HEK293 (cell line): ENCODE measurements around the gene PVRIG.

Experiments
- CTCF ChIA-PET: fragments of 350-600 bp; formaldehyde crosslinking; extraction: SDS; loops from one replicate; lab custom pipeline; 2021; ENCODE audit warnings: antibody characterized with exemption; lab: Yijun Ruan, JAX
- POLR2A ChIA-PET: fragments of 300-600 bp; formaldehyde crosslinking; extraction: SDS; loops from one replicate; lab custom pipeline; 2020; ENCODE audit warnings: antibody characterized with exemption, inconsistent platforms; lab: Yijun Ruan, JAX
- H3K27ac ChIP-seq: fragments of 200-500 bp; sonication (Bioruptor generic); 2 replicates; pipeline ENCODE4 v1.5.1; 2014; ENCODE audit warnings: low read depth, low read length, control low read depth, inconsistent platforms; ENCODE audit errors: extremely low read depth
- H3K36me3 ChIP-seq, 2 experiments: fragments of 200-500 bp in 1 of 2; sonication (Bioruptor generic) in 1 of 2; 1 replicate in 1 of 2; 2 replicates in 1 of 2; pipeline ENCODE4 v1.5.1; 2014 to 2017; ENCODE audit warnings: inconsistent platforms in 2 of 2, low read length in 2 of 2; ENCODE audit not compliant: control insufficient read depth in 2 of 2, insufficient read depth in 1 of 2
- H3K4me1 ChIP-seq: fragments of 200-500 bp; sonication (Bioruptor generic); 2 replicates; pipeline ENCODE4 v1.5.1; 2014; ENCODE audit warnings: mild to moderate bottlenecking, low read length, inconsistent platforms; ENCODE audit not compliant: control insufficient read depth, insufficient read depth
- H3K4me3 ChIP-seq: 2 replicates; pipeline ENCODE4 v1.5.1; 2011; ENCODE audit warnings: low read depth, mild to moderate bottlenecking, control low read depth, low read length, moderate library complexity
- H3K9me3 ChIP-seq: fragments of 200-500 bp; sonication (Bioruptor generic); 2 replicates; pipeline ENCODE4 v1.5.1; 2014; ENCODE audit warnings: low read depth, low read length, inconsistent platforms; ENCODE audit not compliant: control insufficient read depth, insufficient read depth
- KLF7 ChIP-seq: fragments of 450-650 bp; formaldehyde crosslinking; IDR thresholded peaks from 2 replicates; pipeline ENCODE4 v1.5.1; 2016; ENCODE audit warnings: missing biosample characterization, missing genetic modification characterization, borderline replicate concordance
- OSR2 ChIP-seq: fragments of 450-650 bp; formaldehyde crosslinking; IDR thresholded peaks from 2 replicates; pipeline ENCODE4 v1.5.1; 2016; ENCODE audit warnings: missing biosample characterization, missing genetic modification characterization
- OVOL3 ChIP-seq: fragments of 450-650 bp; formaldehyde crosslinking; IDR thresholded peaks from 2 replicates; pipeline ENCODE4 v1.5.1; 2016; ENCODE audit warnings: missing biosample characterization, missing genetic modification characterization
- REPIN1 ChIP-seq: fragments of 450-650 bp; formaldehyde crosslinking; IDR thresholded peaks from 2 replicates; pipeline ENCODE4 v1.5.1; 2017; ENCODE audit warnings: missing biosample characterization, missing genetic modification characterization, low read depth
- ZNF184 ChIP-seq: fragments of 450-650 bp; IDR thresholded peaks from 2 replicates; pipeline ENCODE4 v1.5.1; 2018; ENCODE audit warnings: missing biosample characterization, mild to moderate bottlenecking, missing genetic modification characterization
- ZNF311 ChIP-seq: fragments of 450-650 bp; formaldehyde crosslinking; IDR thresholded peaks from 2 replicates; pipeline ENCODE4 v1.5.1; 2017; ENCODE audit warnings: missing biosample characterization, missing genetic modification characterization, borderline replicate concordance
- ZNF514 ChIP-seq: fragments of 450-650 bp; formaldehyde crosslinking; IDR thresholded peaks from 2 replicates; pipeline ENCODE4 v1.5.1; 2016; ENCODE audit warnings: missing biosample characterization, missing genetic modification characterization
- ZNF626 ChIP-seq: fragments of 450-650 bp; sonication (Bioruptor Pico); formaldehyde crosslinking; IDR thresholded peaks from 2 replicates; pipeline ENCODE4 v1.5.1; 2018; ENCODE audit warnings: missing biosample characterization, missing genetic modification characterization, inconsistent platforms
- ZNF664 ChIP-seq: fragments of 450-650 bp; formaldehyde crosslinking; IDR thresholded peaks from 2 replicates; pipeline ENCODE4 v1.5.1; 2016; ENCODE audit warnings: missing biosample characterization, missing genetic modification characterization
- ZNF747 ChIP-seq: fragments of 450-650 bp; formaldehyde crosslinking; IDR thresholded peaks from 2 replicates; pipeline ENCODE4 v1.5.1; 2016; ENCODE audit warnings: missing biosample characterization, missing genetic modification characterization
- ZNF768 ChIP-seq: fragments of 450-650 bp; formaldehyde crosslinking; IDR thresholded peaks from 2 replicates; pipeline ENCODE4 v1.5.1; 2018; ENCODE audit warnings: missing biosample characterization, mild to moderate bottlenecking, missing genetic modification characterization
- ZNF776 ChIP-seq: fragments of 450-650 bp; formaldehyde crosslinking; IDR thresholded peaks from 2 replicates; pipeline ENCODE4 v1.5.0; 2017; ENCODE audit warnings: missing biosample characterization, missing genetic modification characterization, borderline replicate concordance
- TF ChIP-seq, protein P1 (sequence below): fragments of 450-650 bp; formaldehyde crosslinking; IDR thresholded peaks from 2 replicates; pipeline ENCODE4 v1.5.1; 2016; ENCODE audit warnings: missing biosample characterization, missing genetic modification characterization
- TF ChIP-seq, protein P2 (sequence below): fragments of 450-650 bp; formaldehyde crosslinking; IDR thresholded peaks from 2 replicates; pipeline ENCODE4 v1.5.1; 2017; ENCODE audit warnings: missing biosample characterization, mild to moderate bottlenecking, missing genetic modification characterization, moderate library complexity
- TF ChIP-seq, protein P3 (sequence below): fragments of 450-650 bp; formaldehyde crosslinking; IDR thresholded peaks from 2 replicates; pipeline ENCODE4 v1.5.1; 2016; ENCODE audit warnings: missing biosample characterization, missing genetic modification characterization
- TF ChIP-seq, protein P4 (sequence below): fragments of 450-650 bp; formaldehyde crosslinking; IDR thresholded peaks from 2 replicates; pipeline ENCODE4 v1.5.1; 2016; ENCODE audit warnings: missing biosample characterization, missing genetic modification characterization
- TF ChIP-seq, protein P5 (sequence below): fragments of 450-650 bp; formaldehyde crosslinking; IDR thresholded peaks from 2 replicates; pipeline ENCODE4 v1.5.1; 2016; ENCODE audit warnings: missing biosample characterization, missing genetic modification characterization
- TF ChIP-seq, protein P6 (sequence below): fragments of 450-650 bp; formaldehyde crosslinking; IDR thresholded peaks from 2 replicates; pipeline ENCODE4 v1.5.1; 2016; ENCODE audit warnings: missing biosample characterization, missing genetic modification characterization
- TF ChIP-seq, protein P7 (sequence below): fragments of 450-650 bp; formaldehyde crosslinking; IDR thresholded peaks from 2 replicates; pipeline ENCODE4 v1.5.1; 2016; ENCODE audit warnings: missing biosample characterization, missing genetic modification characterization

Gene PVRIG

DNA sequence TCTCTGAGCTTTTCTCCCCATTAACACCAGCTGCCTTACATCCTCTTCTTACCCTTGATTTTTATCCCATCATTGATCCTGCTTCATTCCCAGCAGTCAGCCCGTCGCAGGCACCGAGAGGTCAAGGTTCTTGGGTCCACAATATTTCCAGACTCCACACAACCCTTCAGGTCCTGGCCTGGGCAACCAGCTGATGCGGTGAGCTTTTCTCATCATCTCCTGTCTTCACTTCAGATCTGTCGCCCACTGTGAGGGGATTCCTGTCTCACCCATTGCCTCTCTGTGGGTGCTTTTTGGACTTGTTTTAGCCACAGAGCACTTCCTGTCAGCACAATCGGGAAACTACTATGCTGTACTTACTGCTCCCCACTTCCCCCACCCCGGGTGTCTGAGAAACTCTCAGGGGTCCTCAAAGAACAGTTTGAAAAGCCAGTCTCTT, 8.4 kb upstream of the PVRIG start:
- H3K4me3 ChIP-seq: no peak overlapping the region
- TF ChIP-seq ZNF768 (tag by site-specific recombination): no peak
- TF ChIP-seq ZNF311: no peak
- TF ChIP-seq, protein P1, sequence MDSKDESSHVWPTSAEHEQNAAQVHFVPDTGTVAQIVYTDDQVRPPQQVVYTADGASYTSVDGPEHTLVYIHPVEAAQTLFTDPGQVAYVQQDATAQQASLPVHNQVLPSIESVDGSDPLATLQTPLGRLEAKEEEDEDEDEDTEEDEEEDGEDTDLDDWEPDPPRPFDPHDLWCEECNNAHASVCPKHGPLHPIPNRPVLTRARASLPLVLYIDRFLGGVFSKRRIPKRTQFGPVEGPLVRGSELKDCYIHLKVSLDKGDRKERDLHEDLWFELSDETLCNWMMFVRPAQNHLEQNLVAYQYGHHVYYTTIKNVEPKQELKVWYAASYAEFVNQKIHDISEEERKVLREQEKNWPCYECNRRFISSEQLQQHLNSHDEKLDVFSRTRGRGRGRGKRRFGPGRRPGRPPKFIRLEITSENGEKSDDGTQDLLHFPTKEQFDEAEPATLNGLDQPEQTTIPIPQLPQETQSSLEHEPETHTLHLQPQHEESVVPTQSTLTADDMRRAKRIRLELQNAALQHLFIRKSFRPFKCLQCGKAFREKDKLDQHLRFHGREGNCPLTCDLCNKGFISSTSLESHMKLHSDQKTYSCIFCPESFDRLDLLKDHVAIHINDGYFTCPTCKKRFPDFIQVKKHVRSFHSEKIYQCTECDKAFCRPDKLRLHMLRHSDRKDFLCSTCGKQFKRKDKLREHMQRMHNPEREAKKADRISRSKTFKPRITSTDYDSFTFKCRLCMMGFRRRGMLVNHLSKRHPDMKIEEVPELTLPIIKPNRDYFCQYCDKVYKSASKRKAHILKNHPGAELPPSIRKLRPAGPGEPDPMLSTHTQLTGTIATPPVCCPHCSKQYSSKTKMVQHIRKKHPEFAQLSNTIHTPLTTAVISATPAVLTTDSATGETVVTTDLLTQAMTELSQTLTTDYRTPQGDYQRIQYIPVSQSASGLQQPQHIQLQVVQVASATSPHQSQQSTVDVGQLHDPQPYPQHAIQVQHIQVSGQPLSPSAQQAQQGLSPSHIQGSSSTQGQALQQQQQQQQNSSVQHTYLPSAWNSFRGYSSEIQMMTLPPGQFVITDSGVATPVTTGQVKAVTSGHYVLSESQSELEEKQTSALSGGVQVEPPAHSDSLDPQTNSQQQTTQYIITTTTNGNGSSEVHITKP (tag by site-specific recombination): no peak
- TF ChIP-seq, protein P2, sequence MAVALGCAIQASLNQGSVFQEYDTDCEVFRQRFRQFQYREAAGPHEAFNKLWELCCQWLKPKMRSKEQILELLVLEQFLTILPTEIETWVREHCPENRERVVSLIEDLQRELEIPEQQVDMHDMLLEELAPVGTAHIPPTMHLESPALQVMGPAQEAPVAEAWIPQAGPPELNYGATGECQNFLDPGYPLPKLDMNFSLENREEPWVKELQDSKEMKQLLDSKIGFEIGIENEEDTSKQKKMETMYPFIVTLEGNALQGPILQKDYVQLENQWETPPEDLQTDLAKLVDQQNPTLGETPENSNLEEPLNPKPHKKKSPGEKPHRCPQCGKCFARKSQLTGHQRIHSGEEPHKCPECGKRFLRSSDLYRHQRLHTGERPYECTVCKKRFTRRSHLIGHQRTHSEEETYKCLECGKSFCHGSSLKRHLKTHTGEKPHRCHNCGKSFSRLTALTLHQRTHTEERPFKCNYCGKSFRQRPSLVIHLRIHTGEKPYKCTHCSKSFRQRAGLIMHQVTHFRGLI: no peak
- no peak for TF ChIP-seq ZNF514 (tag by site-specific recombination)
- no peak for TF ChIP-seq ZNF184 (tag by site-specific recombination)
- TF ChIP-seq, protein P3, sequence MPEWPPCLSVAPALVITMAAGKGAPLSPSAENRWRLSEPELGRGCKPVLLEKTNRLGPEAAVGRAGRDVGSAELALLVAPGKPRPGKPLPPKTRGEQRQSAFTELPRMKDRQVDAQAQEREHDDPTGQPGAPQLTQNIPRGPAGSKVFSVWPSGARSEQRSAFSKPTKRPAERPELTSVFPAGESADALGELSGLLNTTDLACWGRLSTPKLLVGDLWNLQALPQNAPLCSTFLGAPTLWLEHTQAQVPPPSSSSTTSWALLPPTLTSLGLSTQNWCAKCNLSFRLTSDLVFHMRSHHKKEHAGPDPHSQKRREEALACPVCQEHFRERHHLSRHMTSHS (tag by site-specific recombination): no peak
- no peak for TF ChIP-seq KLF7 (tag by site-specific recombination)
- TF ChIP-seq ZNF747 (tag by site-specific recombination): no peak
- TF ChIP-seq ZNF626 (tag by site-specific recombination): no peak
- no peak for TF ChIP-seq REPIN1 (tag by site-specific recombination)
- TF ChIP-seq, protein P4, sequence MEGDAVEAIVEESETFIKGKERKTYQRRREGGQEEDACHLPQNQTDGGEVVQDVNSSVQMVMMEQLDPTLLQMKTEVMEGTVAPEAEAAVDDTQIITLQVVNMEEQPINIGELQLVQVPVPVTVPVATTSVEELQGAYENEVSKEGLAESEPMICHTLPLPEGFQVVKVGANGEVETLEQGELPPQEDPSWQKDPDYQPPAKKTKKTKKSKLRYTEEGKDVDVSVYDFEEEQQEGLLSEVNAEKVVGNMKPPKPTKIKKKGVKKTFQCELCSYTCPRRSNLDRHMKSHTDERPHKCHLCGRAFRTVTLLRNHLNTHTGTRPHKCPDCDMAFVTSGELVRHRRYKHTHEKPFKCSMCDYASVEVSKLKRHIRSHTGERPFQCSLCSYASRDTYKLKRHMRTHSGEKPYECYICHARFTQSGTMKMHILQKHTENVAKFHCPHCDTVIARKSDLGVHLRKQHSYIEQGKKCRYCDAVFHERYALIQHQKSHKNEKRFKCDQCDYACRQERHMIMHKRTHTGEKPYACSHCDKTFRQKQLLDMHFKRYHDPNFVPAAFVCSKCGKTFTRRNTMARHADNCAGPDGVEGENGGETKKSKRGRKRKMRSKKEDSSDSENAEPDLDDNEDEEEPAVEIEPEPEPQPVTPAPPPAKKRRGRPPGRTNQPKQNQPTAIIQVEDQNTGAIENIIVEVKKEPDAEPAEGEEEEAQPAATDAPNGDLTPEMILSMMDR: no peak
- no peak for TF ChIP-seq ZNF776 (tag by site-specific recombination)
- TF ChIP-seq, protein P5, sequence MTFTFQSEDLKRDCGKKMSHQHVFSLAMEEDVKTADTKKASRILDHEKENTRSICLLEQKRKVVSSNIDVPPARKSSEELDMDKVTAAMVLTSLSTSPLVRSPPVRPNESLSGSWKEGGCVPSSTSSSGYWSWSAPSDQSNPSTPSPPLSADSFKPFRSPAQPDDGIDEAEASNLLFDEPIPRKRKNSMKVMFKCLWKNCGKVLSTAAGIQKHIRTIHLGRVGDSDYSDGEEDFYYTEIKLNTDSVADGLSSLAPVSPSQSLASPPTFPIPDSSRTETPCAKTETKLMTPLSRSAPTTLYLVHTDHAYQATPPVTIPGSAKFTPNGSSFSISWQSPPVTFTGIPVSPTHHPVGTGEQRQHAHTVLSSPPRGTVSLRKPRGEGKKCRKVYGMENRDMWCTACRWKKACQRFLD (tag by site-specific recombination): no peak
- TF ChIP-seq ZNF664: no peak
- ChIA-PET CTCF (interaction anchor here (1.5 to 6.8 kb wide), 2 partner anchors 18 to 79 kb away, joined by 4 to 55 read pairs; no protein-coding TSS in a partner anchor), POLR2A (no interaction called here)
- H3K27ac ChIP-seq: no peak overlapping the region
- no peaks in the 10 kb centered on the region for H3K4me1 ChIP-seq
- H3K9me3 ChIP-seq: no peaks in the 10 kb centered on the region
- no peaks in the 10 kb centered on the region for H3K36me3 ChIP-seq

DNA sequence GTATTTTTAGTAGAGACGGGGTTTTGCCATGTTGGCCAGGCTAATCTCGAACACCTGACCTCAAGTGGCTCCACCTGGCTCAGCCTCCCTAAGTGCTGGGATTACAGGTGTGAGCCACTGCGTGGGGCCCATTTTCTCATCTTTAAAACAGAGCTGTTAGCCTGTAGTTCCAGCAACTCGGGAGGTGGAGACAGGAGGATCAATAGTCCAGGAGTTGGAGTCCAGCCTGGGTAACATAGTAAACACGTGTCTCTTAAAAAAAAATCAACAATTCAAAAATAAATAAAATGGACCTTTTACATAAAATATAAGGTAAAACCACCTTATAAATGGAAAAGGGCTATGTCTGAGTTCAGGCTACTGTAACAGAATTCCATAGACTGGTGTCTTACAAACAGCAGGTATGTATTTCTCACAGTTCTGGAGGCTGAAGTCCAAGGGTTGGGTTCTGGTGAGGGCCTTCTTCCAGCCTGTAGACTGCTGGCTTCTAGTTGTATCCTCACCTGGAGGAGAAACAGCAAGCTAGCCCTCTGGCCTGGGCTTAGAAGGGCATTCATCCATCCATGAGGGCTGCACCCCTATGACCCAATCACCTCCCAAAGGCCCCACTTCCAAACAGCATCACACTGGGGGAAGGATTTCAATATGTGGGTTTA, 7.0 kb upstream of the PVRIG start:
- Histone ChIP-seq H3K36me3 (no peaks in the 10 kb centered on the region), H3K27ac (no peak overlapping the region), H3K9me3 (no peaks in the 10 kb centered on the region), H3K4me3 (no peak overlapping the region), H3K4me1 (no peaks in the 10 kb centered on the region)
- ChIA-PET POLR2A (interaction anchor here (0.6 kb wide), 1 partner anchor 43 kb away, joined by 6 read pairs; no protein-coding TSS in a partner anchor), CTCF (interaction anchor here (0.6 to 6.8 kb wide), 2 partner anchors 69 to 81 kb away, joined by 4 to 55 read pairs; no protein-coding TSS in a partner anchor)
- TF ChIP-seq, protein P3 (tag by site-specific recombination): no peak
- TF ChIP-seq, protein P6, sequence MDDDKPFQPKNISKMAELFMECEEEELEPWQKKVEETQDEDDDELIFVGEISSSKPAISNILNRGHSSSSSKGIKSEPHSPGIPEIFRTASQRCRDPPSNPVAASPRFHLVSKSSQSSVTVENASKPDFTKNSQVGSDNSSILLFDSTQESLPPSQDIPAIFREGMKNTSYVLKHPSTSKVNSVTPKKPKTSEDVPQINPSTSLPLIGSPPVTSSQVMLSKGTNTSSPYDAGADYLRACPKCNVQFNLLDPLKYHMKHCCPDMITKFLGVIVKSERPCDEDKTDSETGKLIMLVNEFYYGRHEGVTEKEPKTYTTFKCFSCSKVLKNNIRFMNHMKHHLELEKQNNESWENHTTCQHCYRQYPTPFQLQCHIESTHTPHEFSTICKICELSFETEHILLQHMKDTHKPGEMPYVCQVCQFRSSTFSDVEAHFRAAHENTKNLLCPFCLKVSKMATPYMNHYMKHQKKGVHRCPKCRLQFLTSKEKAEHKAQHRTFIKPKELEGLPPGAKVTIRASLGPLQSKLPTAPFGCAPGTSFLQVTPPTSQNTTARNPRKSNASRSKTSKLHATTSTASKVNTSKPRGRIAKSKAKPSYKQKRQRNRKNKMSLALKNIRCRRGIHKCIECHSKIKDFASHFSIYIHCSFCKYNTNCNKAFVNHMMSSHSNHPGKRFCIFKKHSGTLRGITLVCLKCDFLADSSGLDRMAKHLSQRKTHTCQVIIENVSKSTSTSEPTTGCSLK (tag by site-specific recombination): no peak
- TF ChIP-seq, protein P7, sequence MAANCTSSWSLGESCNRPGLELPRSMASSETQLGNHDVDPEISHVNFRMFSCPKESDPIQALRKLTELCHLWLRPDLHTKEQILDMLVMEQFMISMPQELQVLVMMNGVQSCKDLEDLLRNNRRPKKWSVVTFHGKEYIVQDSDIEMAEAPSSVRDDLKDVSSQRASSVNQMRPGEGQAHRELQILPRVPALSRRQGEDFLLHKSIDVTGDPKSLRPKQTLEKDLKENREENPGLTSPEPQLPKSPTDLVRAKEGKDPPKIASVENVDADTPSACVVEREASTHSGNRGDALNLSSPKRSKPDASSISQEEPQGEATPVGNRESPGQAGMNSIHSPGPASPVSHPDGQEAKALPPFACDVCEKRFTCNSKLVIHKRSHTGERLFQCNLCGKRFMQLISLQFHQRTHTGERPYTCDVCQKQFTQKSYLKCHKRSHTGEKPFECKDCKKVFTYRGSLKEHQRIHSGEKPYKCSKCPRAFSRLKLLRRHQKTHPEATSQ: no peak
- TF ChIP-seq OVOL3: no peak
- TF ChIP-seq OSR2 (tag by site-specific recombination): no peak
